Right cardiac atrium (tissue), 5 donors: ENCODE data around the gene BCAS3. TPM values are rescaled to one million over a fixed set of nuclear protein-coding genes. Genes with fewer than 3 reads are reported as not detected.
A peak's percentile ranks its signal among the peaks of the same experiment; 100 is the strongest.

ENCODE experiments used
- ATAC-seq, 2 donors: fragments of 200-7000 bp; cut with Tn5 transposase; one replicate each; pipeline versions ENCODE4 v1.8.0 to v1.9.1; 2020; ENCODE audit warnings: moderate library complexity in 2 of 2, mild to moderate bottlenecking in 1 of 2
- DNase-seq, 3 donors: peaks; one replicate each; pipeline ENCODE4 v3.0.0-alpha.2; 2020
- H3K27ac ChIP-seq: one replicate; pipeline ENCODE4 v1.5.1; 2013; ENCODE audit warnings: mild to moderate bottlenecking, low read length, control low read depth, moderate library complexity
- H3K27me3 ChIP-seq: one replicate; pipeline ENCODE4 v1.6.1; 2013; ENCODE audit not compliant: control insufficient read depth, insufficient read depth
- H3K4me1 ChIP-seq: one replicate; pipeline ENCODE4 v1.6.1; 2013; ENCODE audit warnings: low read length; ENCODE audit not compliant: control insufficient read depth, insufficient read depth
- H3K4me3 ChIP-seq: one replicate; pipeline ENCODE4 v1.5.1; 2013; ENCODE audit warnings: low read length, control low read depth
- H3K9me3 ChIP-seq: one replicate; pipeline ENCODE4 v1.6.1; 2013; ENCODE audit warnings: low read length; ENCODE audit not compliant: control insufficient read depth
- WGBS: extraction: QIAGEN DNeasy Blood & Tissue Kit; methylation state at CpG from one replicate; pipeline ENCODE4 v1.1.7; 2013; 5-methylcytosine and 5-hydroxymethylcytosine counted together
- intact Hi-C, 4 donors: fragments of 100-400 bp; cut with DNase I; formaldehyde crosslinking; loops; one replicate each; pipeline versions ENCODE4 v1.11.0 to v1.14.0; 2022 to 2023
- polyA plus RNA-seq: library from polyadenylated mRNA; stranded (reverse); fragments of 200-250 nt; gene quantifications from one replicate; pipeline ENCODE4 v1.2.3, GENCODE V29; 2013
- total RNA-seq, 4 donors: library from RNA; stranded (reverse); fragmentation: NEBNext Ultra II Directional; extraction: Animal tissue kit (Norgen Biotek cat#: 25700); gene quantifications; one replicate each; pipeline ENCODE4 v1.2.1, GENCODE V29; 2021
- donor health status: healthy with polysubstance abuse.
- donor health status: DM: no; HTN: yes; CAD: no.
- donor health status: DM: no; HTN: no; CAD: no.
- donor health status: DM: no; HTN: yes; CAD: no; lungs with severe emphysema.
- donor health status: DM: yes; HTN: yes; CAD: no.

The BCAS3 gene
- total and polyA plus RNA-seq, 5 donors: 6.6 to 19.6 (median 19.1) TPM

DNA sequence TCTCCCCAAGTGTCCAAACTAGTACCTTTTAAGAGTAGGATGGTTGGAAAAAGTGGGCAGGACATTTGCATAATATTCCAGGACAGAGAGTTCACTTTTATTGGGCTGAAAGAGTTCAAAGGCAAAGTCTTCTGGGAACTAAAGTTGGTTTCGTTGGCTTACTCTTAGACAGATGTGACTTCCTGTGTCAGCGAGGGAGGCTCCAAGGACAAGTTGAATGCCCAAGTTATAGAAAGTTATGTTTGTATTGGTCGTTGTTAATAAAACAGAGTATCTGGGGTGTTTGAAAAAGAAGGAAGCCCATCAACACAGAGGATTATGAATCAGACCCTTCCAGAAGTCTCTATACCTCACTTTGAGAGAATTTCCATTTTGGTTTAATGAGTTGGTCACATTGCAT, 604.7 kb downstream of the BCAS3 start:
- H3K4me1 ChIP-seq: no peaks in the 10 kb centered on the region
- intact Hi-C loops: no loop called here
- no peaks in the 10 kb centered on the region for H3K9me3 ChIP-seq
- no peak for ATAC-seq
- no peak overlapping the region for H3K4me3 ChIP-seq
- DNase-seq: no peak
- H3K27ac ChIP-seq: no peak overlapping the region
- no peaks in the 10 kb centered on the region for H3K27me3 ChIP-seq
- WGBS: 73% methylated on average over 3 of the region's 3 CpGs

DNA sequence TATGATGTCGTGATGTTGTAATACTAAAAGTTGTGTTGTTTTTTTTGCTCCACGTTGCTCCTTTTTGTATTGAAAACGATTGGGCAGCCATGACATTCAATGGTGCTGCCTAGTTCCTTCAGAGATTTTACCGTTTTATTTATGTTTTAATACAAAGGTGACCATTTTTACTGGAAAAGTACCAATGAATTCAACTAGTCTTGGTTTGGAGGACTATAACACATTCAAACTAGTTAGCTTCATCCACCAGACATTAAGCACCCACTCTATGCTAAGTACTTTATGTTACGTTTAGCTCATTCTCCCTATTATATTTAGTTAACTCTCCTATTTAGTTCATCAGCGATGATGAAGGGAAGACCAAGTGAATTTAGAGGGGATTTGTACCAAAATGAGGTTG, 605.4 kb downstream of the BCAS3 start:
- Histone ChIP-seq H3K27ac (no peak overlapping the region), H3K4me3 (no peak overlapping the region), H3K9me3 (no peaks in the 10 kb centered on the region), H3K27me3 (no peaks in the 10 kb centered on the region), H3K4me1 (no peaks in the 10 kb centered on the region)
- intact Hi-C loops: no loop called here
- DNase-seq (no peak), ATAC-seq (no peak)
- 96% methylated on average over 6 of the region's 6 CpGs for WGBS

DNA sequence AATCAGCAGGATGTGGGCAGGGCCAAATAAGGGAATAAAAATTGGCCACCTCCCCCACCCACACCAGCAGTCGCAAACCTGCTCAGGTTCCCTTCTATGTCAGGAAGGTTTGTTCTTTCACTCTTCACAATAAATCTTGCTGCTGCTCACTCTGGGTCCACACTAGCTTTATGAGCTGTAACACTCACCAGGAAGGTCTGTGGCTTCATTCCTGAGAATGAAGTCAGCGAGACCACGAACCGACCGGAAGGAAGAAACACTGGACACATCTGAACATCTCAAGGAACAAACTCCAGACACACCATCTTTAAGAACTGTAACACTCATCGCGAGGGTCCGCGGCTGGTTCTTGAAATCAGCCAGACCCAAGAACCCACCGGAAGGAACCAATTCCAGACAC, 606.5 kb downstream of the BCAS3 start:
- DNase-seq (no peak), ATAC-seq (no peak)
- peaks cover 3% of the 10 kb centered on the region for H3K4me1 ChIP-seq
- H3K9me3 ChIP-seq: no peaks in the 10 kb centered on the region
- H3K27ac ChIP-seq: no peak overlapping the region
- intact Hi-C loops: no loop called here
- WGBS: 97% methylated on average over 10 of the region's 10 CpGs
- H3K27me3 ChIP-seq: no peaks in the 10 kb centered on the region
- H3K4me3 ChIP-seq: no peak overlapping the region

DNA sequence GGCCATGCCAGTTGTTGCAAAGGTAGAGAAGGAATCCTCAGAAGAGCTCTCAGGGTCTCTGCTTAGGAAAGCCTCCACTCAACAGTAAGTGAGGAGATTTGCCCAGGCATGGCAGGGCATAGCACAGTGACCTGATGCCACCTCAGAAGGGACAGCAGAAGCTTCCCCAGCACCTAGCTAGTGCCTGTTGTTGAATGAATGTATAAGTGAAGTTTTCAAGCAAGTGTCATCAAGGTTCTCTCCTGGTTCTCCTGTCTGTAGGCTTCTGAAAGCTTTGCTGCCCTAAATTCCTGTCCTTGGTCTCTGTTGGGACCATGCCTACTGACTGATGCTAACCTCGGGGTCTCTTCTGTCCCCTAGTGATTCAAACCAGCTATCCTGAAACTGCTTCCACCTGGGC, 607.1 kb downstream of the BCAS3 start:
- no peak overlapping the region for H3K4me3 ChIP-seq
- H3K27me3 ChIP-seq: no peaks in the 10 kb centered on the region
- H3K9me3 ChIP-seq: no peaks in the 10 kb centered on the region
- ATAC-seq (no peak), DNase-seq (no peak)
- 84% methylated on average over 1 of the region's 1 CpG for WGBS
- H3K27ac ChIP-seq: no peak overlapping the region
- intact Hi-C loops: no loop called here
- H3K4me1 ChIP-seq: peaks cover 3% of the 10 kb centered on the region

DNA sequence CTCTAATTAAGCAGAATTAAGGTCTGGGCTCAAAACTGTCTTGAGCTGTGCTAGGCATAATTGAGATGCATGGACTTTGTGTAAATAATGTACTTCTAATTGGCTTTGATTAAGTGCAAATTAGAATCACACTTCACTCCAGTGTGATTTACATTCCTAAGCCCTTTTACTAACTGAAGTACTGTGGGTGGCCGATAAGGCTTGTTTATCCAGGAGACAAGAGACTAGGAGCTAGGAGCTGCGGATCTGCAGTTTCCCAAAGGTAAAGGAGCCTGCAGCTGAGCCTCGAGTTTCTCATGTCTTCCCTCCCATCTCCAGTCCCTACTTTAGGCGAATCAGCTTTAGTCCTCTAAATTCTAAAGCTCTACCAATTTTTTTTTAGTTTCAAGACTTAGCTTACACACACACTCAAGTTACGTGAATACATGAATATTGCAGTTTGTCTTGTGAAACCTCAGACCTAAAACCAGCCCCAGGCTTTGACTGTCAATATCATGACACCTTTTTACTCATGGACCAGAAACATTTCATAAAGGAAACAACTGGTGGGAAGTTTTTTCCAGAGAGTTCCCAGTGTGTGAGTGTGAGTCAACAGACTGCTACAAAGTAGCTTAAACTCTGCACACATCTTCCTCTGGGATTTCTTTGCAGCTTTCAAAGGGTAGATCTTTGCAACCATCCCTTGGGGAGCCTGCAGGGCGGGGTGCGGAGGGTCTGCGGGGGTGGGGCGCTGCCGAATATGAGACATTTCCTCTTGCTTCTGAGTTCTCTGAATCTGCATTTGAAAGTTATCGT, 608.1 kb downstream of the BCAS3 start:
- no peaks in the 10 kb centered on the region for H3K9me3 ChIP-seq
- peaks cover 3% of the 10 kb centered on the region for H3K4me1 ChIP-seq
- WGBS: 53% methylated on average over 11 of the region's 11 CpGs
- H3K4me3 ChIP-seq: no peak overlapping the region
- ATAC-seq (peak in 1 of 2 donors; percentile 61), DNase-seq (peak in 2 of 3 donors; percentile 26 to 72)
- H3K27ac ChIP-seq: no peak overlapping the region
- intact Hi-C loops: no loop called here
- H3K27me3 ChIP-seq: no peaks in the 10 kb centered on the region

DNA sequence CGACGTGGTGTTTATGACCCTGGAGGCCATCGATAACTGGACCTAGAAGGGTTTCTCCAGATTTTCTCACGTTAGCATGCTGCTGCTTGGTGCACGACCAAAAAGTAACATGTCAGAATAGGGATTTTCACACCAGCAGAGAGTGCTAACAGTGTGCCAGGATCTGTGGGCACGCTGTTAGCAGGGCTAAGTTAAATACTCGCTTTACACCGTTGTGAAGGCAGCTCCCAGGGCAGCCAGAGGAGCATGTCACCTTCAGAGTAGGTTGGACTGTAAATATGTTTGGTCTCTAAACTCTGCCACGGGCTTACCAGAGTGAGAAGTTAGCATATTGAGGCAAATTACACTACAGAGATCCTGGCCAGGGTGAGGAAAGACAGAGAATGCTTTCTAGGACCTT, 608.8 kb downstream of the BCAS3 start:
- Histone ChIP-seq H3K27ac (no peak overlapping the region), H3K4me1 (peaks cover 3% of the 10 kb centered on the region), H3K4me3 (no peak overlapping the region), H3K27me3 (no peaks in the 10 kb centered on the region), H3K9me3 (no peaks in the 10 kb centered on the region)
- WGBS: 71% methylated on average over 9 of the region's 9 CpGs
- DNase-seq (no peak), ATAC-seq (no peak)
- intact Hi-C loops: no loop called here

DNA sequence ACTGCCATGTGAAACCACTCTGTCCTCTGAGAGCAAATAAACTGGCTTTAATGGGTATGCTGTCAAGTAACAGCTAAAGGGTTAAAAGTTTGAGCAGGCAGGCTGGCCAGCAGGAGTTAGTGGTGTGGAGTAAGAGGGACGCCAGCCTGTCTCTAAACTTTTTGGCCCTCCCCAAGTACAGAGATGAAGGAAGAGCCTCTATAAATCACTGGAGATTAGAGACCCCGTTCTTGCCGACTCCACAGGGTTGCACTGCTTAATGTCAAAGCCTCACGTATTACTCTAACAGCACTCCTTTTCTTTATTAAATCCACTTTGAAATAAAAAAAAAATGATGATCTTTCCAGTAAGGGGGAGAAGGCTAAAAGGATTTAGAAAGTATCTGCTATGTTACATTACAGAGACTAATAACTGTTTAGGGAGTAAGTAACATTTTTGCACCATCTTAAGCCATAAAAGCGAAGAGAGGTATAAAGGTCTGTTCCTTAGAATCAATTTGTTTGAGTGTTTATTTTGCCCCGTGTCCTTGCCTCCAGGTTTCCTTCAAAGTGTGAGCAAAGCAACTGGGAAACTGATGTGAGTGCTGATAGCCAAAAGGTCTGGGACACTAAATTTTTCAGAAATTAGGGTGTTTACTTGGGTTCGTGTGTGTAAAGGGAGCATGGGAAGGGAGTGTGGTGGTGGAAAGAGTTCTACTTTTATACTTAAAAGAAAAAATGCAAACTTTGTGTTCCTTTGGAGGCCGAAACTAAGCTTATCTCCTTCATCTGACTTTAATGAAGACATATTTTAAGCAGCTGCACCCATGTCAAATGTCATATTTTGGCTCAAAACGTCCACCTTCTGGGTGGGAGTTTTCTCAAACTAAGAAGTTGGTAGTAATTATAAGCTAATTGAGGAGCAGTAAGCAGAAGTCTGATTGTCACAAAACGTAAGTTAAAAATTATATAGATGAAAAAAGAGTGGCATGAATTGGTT, 612.0 kb downstream of the BCAS3 start:
- H3K4me3 ChIP-seq: no peak overlapping the region
- H3K27ac ChIP-seq: no peak overlapping the region
- no peaks in the 10 kb centered on the region for H3K27me3 ChIP-seq
- DNase-seq (no peak), ATAC-seq (no peak)
- intact Hi-C loops: no loop called here
- peaks cover 6% of the 10 kb centered on the region for H3K4me1 ChIP-seq
- WGBS: 66% methylated on average over 10 of the region's 10 CpGs
- no peaks in the 10 kb centered on the region for H3K9me3 ChIP-seq

DNA sequence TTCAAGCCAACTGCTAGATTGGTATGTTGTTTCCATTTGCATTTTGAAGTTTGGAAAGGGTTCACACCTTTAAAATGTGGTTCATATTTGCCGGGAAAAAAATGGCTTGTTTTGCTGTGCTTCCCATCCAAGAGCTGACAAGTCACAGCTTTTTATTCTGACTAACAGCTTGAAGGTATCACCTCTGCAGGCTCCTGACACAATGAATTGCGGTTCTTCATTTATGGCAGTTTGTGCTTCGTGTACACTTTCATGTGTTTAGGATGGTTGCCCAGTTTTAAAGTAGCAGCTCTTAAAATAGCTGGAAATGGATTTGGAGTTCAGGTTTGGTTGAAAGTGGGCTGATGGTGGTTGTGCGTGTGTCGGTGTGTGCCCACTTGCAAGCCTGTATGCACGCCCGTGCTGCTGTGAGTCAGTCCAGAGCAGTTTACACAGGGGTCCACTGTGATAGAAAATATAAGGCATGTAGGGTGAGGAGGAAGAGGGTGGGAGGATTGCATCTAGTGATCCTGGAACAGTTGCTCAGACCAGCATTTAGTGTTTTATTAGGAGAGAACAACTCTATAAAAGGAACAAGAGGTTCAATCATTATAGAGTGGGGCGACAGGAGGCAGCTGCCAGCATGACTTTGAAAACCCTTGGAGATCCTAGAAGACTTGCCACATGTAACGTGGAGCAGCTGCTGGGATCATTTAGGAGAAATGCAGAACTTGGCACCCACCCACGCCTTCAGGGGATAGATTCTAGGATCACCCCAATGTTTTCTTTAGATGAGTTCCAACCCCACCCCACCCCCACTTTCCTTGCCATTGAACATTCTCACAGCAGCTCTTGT, 614.0 kb downstream of the BCAS3 start:
- 48% methylated on average over 10 of the region's 10 CpGs for WGBS
- Histone ChIP-seq H3K27ac (no peak overlapping the region), H3K4me3 (no peak overlapping the region), H3K9me3 (no peaks in the 10 kb centered on the region), H3K4me1 (peaks cover 6% of the 10 kb centered on the region), H3K27me3 (no peaks in the 10 kb centered on the region)
- DNase-seq (no peak), ATAC-seq (peak in 1 of 2 donors; percentile 50)
- intact Hi-C loops: no loop called here

DNA sequence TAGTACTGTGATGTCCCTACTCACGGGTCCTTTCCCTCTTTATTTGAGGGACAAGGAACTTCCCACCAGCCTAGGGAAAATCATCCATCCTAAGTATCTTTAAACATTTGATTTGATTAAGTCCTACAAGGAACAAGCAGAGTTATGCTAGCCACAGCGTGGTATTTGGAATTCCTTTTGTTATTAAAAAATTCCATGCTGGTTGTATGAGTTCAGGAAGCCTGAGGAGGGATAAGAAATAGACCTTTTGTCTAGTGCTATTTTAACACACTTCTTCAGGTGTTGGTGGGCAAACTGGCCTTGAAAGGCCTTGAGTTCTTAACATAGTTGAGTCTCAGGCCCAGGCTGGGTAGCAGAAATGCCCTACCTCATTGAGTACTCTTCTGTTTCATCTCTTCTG, 616.6 kb downstream of the BCAS3 start:
- H3K4me1 ChIP-seq: peaks cover 4% of the 10 kb centered on the region
- no peaks in the 10 kb centered on the region for H3K9me3 ChIP-seq
- no peak overlapping the region for H3K27ac ChIP-seq
- DNase-seq (no peak), ATAC-seq (no peak)
- WGBS: 96% methylated on average over 2 of the region's 2 CpGs
- H3K27me3 ChIP-seq: no peaks in the 10 kb centered on the region
- H3K4me3 ChIP-seq: no peak overlapping the region
- intact Hi-C loops: no loop called here

DNA sequence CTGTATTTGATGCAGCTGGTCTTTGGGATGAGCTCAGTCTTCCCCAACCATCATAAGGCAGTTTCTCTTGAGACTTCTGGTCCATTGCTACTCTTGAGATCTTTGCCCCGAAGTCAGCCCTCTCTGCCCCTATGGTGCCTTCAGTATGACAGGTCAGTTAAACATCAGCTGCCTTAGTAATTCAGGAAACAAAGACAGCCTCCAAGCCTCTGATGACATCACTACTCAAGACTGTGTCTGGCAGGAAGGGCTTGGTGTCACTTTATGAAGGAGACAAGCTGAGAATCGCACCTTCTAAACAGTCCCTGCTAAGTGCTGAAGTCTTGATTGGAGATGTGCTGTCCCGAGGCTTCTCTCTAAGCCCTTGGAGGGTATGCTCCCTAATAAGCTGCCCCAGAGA, 617.1 kb downstream of the BCAS3 start:
- Histone ChIP-seq H3K4me3 (no peak overlapping the region), H3K27me3 (no peaks in the 10 kb centered on the region), H3K4me1 (peaks cover 4% of the 10 kb centered on the region), H3K9me3 (no peaks in the 10 kb centered on the region), H3K27ac (no peak overlapping the region)
- 49% methylated on average over 3 of the region's 3 CpGs for WGBS
- DNase-seq (no peak), ATAC-seq (no peak)
- intact Hi-C loops: no loop called here
